Brain pericyte (primary cell): Measurements from ENCODE around the gene MYCBP2.
"Not testable (repeated sequence)": the region's sequence is repeated elsewhere in the genome, so short reads cannot be mapped to it uniquely, and the experiment has no call there.

Source experiments
- DNase-seq: peaks from one replicate; pipeline ENCODE4 v3.0.0-alpha.2; 2012; ENCODE audit warnings: low read depth, low spot score

MYCBP2 gene

DNA sequence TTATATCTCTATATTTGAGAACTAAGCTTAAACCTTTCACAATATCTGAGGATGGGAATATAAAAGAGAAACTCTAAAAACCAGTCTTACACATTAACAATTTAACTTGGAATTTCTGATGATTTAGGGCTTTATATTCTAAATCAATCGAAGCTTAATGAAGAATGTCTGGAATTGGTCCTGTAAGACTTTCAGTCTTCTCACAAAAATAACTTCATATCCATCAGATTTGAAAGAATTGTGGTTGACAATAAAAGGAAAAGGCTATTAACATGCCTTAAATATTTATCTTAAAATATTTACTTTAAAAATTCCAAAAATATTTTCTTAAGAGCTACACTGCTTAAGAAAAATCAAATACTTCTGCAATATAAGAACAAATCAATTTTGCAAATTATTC lies 27.3 kb downstream of the MYCBP2 start:
- DNase-seq, result no peak

DNA sequence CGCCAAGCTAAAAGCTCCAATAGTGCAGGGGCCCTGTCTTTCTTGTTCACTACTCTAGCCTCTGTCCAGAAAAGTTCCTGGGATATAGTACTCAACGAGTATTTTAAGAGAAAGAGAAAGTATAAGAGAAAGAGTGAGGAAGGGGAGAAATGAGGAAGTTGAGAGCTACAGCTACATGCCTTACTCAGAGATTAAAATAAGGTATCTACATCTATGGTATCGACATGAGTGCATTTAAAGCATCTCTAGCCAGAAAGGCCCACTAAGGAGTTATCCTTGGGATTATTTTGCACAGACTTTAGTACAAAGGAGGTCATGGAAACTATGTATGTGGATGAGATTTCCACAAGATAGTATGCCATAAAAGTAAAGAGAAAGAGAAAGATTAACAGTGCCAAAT lies 28.5 kb downstream of the MYCBP2 start:
- no peak for DNase-seq

DNA sequence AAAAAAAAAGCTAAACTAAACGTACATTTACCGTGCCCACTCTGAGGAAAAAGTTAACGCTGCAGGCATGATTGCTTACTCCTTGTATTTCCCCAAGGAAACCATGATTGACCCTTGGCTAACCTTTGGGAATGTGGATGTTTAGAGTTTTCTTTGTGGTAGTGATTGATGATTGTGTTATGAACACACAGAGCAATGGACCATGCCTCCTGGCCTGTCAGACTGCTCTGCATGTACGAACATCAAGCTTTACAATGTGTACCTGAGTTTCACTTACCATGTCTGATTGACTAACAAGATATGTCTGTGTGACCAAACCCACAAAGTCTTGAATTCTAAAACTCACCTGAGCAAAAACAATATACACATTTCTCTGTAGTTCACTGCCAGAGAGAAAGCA lies 35.1 kb downstream of the MYCBP2 start:
- DNase-seq, result no peak

GRCh38 chr13:77290342-77290741 lies 36.6 kb downstream of the MYCBP2 start:
- no peak for DNase-seq

GRCh38 chr13:77289851-77290250 lies 37.0 kb downstream of the MYCBP2 start:
- no peak for DNase-seq

DNA sequence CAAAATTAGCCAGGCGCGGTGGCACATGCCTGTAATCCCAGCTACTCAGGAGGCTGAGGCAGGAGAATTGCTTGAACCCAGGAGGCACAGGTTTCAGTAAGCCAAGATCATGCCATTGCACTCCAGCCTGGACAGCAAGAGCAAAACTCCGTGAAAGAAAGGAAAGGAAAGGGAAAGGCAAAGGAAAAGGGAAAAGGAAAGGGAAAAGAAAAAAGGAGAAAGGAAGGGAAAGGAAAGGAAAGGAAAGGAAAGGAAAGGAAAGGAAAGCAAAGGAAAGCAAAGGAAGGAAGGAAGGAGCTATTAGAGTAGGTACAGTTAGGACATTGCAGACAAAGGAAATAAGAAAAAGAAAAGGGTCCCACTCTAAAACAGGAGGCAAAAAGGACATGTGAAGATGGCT lies 41.3 kb downstream of the MYCBP2 start:
- not testable (repeated sequence) for DNase-seq

GRCh38 chr13:77285098-77285497 lies 41.8 kb downstream of the MYCBP2 start:
- no peak for DNase-seq

DNA sequence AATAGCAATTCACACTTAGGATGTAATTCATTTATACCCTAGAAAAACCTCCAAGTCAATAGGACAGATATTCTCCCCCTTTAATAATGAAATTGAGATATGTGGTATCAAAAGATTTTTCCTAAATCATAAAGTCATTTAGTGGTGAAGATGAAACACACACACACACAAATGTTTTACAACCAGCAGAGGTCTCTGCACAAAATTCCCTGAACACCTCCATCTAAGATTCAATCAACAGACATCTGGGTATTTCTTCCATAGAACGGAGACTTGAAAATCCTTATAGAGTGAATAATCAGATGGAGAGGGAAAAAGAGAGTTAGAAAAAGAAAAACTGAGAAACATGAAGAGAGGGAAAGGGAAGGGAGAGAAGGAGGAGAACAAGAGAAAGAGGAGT lies 52.8 kb downstream of the MYCBP2 start:
- DNase-seq, result no peak

- no peak for DNase-seq
These were observed 57.8 kb downstream of the MYCBP2 start for GRCh38 chr13:77269141-77269540.

DNA sequence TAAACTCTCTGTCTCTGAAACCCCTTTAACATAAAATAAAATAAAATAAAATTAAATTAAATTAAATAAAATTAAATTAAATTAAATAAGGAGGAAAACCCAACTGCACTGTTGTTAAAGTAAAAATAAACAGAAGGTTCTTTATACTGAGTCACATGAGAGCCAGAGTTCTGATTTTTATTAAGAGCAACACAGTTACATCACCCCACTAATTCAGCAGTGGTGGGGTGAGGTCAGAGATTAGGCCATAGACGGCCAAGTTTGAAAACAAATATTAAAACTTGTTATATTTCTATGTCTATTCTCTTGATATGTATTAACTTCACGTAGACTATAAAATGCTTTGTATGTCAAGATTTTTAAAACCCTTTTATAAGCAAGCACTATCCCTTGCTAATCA lies 59.5 kb downstream of the MYCBP2 start:
- no peak for DNase-seq

DNA sequence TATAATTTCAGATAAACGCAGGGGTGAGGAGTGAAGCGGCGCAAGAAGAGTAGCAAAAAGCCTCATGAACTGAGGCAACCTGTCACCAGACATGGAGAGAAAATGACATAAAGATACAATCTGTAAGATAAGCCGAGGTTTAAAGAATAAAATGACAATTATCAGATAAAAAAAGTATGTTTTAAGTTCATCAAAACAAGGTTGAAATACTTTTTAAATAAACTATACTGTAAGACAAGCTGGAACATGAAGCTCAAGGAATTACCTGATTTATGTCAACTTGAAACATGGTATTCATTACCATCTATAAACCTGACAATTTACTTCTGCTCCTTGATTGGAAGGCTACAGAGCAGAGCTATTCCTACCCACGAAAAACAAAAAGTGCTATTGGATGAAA lies 61.6 kb downstream of the MYCBP2 start:
- no peak for DNase-seq

GRCh38 chr13:77262198-77262597 lies 64.7 kb downstream of the MYCBP2 start:
- DNase-seq, result no peak

DNA sequence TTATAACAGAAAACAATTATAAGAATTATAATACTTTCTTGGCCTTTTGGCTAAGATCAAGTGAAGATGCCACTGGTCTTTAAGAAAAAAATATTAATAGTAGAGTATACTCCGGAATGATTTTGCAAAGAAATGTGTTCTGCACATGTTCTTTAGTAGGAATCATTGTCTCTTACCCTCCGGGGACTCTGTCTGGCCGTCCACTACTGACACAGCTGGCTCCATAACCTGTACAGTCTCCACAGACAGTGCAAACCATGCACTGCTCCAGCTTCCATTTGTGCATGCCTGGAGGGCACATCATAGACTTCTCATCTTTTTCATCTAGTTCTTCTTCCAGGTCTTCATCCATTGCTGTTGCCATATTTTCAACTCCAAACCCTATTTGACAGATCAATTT lies 75.9 kb downstream of the MYCBP2 start:
- DNase-seq, result no peak

DNA sequence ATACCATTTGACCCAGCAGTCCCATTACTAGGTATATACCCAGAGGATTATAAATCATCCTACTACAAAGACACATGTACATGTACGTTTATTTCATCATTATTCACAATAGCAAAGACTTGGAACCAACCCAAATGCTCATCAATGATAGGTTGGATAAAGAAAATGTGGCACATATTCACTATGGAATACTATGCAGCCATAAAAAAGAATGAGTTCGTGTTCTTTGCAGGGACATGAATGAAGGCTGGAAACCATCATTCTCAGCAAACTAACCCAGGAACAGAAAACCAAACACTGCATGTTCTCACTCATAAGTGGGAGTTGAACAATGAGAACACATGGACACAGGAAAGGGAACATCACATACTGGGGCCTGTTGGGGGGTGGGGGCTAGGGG lies 81.7 kb downstream of the MYCBP2 start:
- not testable (repeated sequence) for DNase-seq

DNA sequence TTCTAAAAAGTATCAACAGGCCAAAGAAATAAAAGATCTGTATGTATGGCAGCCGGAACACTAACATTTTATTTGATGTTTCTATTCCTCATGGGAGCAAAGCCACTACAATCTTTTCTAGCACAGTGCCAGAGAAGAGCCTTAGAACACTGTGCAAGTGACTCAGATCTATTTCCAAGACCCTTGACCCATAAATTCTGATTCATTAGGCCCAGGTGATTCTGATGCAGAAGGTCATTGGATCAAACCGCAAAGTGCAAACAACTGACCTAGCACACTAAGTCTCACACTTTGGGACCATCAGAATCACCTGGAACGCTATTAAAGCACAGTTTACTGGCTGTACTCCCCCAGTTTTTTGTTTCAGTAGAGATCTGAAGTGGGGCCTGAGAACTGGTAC lies 87.6 kb downstream of the MYCBP2 start:
- DNase-seq, result no peak

GRCh38 chr13:77235456-77236022 lies 91.4 kb downstream of the MYCBP2 start:
- DNase-seq, result no peak

GRCh38 chr13:77233159-77233558 lies 93.7 kb downstream of the MYCBP2 start:
- no peak for DNase-seq

DNA sequence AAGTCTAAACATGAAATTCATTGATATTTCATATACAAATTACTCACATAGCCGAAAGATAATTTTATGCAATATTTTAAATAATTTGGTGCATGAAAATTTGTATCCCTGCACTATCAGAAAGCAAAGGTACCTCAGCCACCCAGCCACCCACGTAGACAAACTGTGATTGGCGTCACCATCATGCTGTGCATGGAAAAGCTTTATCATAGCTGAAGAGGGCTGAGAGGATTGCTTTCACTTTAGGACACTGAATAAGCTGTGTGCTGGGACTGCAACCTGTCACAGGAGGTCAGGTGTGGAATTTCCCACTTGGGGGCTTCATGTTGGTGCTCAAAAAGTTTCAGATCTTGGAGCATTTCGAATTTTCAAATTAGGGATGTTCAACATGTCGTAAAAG lies 96.3 kb downstream of the MYCBP2 start:
- DNase-seq, result no peak

GRCh38 chr13:77225946-77226345 lies 100.9 kb downstream of the MYCBP2 start:
- DNase-seq, result no peak

GRCh38 chr13:77222909-77223308 lies 104.0 kb downstream of the MYCBP2 start:
- no peak for DNase-seq

DNA sequence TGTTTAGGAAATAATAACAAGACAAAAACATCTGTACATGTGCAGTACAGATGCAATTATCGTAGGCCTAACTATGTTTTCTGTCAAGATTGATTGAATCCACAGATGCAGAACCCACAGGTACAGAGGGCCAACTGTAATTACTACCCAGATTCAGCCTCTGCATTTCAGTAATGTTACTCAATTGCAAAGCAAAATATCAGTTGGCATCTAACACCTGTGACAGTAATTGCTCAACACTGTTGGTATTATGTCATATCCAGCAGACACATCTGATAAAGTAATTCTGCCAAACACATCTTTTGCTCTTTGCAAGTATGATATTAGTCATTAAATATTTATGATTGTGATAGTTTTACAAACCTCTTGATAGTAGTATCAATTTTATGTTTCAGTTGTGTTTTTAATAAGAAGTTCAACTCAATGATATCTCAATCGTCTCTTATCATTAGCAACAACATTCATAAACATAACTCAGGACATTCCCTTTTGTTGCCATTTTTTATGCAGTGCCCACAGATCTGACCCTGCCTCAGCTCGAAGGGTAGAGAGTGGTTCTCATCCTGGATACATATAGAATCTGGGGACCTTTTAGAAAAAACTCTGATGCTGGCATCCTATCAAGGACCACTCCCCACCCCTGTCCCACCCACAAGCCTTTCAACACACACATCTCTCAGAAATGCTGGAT lies 104.7 kb downstream of the MYCBP2 start:
- no peak for DNase-seq

- DNase-seq, result no peak
These were observed 107.5 kb downstream of the MYCBP2 start for GRCh38 chr13:77219401-77219800.

DNA sequence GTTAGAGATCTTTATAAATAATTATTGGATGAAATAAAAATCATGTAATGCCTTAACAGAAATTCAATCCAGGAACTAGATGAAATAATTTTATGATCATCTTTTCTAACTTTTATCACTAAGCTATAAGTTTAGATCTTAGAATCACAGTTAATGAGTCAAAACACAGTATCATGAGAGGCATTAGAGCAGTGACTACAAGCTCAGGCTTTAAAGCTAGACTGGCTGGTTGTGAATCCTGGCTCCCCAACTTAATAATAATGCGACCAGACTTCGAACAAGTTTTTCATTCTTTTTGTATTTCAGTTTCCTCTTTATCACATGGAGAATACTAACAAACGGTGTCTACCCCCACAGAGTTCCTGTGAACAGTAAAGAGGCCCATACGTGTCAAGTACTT lies 108.6 kb downstream of the MYCBP2 start:
- no peak for DNase-seq

- no peak for DNase-seq
These were observed 111.4 kb downstream of the MYCBP2 start for GRCh38 chr13:77215543-77215942.
